EL (cell line): ENCODE results near the gene PAPOLB.

ENCODE experiments used
- DNase-seq: peaks from one replicate; pipeline ENCODE4 v3.0.0-alpha.2; 2016

The PAPOLB gene

DNA sequence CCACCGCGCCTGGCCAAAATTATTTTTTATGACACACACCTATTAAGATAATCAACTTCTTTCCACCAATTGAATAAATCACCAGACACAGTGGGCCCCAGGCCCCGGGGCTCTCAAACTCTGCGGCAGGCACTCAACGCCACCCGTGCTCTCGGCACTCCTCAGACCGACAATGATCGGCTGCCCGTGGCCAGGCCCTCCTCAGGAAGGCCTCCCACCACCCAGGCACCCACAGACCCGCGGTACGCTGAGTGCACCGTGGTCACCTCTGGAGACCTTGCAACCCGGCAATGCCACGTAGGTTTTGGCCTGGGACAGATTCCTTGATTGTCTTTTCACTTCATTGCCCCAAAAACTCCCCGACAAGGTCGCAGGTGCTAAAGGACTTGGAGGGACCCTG, 14.8 kb upstream of the PAPOLB start:
- no peak for DNase-seq

DNA sequence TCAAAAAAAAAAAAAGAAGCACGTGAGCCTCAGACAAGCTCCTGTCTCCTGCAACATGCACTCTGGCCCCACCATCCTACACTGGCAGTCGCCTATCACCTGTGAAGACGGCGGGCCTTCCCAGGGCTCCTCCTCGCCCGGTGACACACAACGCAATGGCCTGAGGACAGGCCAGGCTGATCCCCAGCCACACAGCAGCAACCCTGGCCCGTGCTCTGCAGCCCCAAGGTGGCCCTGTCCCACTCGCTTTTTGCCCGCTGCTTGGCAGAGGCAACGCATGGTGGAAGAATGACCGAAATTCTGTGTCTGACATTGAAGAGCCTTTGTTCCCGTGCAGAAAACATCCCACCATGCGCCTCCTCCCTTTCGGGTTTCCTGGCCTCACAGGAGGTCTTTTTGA, 13.6 kb upstream of the PAPOLB start:
- DNase-seq = no peak

DNA sequence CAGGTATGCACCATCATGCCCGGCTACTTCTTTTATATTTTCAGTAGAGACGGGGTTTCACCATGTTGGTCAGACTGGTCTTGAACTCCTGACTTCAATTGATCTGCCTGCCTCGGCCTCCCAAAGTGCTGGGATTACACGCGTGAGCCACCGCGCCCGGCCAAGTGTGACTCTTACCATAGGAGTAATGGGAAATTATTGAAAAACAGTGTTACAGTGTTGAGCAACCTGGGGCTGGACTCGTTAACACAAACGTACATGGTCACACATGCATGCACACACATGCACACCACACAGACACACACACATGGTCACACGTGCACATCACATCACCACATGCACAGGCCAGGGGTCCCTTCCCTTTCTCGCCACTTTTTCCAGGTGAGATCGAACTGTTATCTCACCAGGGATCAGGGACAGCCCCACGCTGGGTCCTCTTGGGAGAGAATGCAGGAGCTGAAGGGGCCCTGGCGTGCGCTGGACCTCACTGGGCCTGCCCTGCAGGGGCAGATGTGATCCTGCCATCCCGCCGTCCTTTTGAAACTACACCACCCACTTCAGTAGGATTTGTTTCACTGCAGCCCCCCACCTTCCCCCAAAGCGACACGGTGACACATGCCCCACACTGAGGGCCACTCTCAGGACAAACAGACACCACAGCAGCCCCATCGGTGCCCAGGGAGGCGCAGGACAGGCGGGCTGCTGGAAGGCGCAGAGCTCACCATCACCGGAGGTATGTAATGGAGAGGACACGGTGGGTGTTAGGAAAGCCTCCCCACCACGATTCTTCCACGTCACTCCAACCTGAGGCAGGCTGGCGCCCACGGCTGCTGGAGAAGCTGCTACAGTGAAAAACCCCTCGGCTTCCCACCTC, 11.5 kb upstream of the PAPOLB start:
- DNase-seq = no peak

DNA sequence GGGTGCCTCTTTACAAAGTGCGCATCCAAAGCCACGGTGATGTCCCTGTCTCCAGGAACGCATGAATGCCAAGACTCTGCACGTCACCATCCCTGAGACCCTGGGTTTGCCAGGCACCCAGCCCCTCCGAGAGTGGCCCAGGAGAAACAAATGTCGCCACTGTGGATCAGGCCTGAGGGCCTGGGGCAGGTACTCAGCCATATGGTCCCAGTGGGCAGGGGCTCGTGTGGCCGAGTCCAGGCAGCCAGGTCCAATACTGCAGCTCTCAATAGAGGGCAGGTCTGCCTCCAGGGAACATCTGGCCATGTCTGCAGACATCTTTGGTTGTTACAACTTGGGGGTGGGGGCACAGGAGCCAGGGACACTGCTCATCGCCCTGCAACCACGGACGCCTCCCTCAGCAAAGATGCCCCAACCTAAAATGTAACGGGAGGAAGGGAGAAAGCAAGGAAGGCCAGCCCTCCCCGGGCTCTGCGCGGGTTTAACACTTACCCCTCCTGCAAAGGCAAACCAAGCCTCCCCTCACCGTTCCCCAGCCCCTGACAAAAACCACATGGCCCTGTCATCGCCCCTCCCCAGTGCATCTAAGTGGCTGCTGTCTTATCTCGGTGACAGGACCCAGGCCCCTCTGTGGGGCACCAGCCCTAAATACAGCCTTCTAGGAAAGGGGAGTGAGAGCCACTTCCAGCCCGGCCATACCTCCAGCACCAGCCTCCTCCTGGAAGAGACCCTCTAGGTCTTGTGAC, 10.3 kb upstream of the PAPOLB start:
- no peak for DNase-seq

DNA sequence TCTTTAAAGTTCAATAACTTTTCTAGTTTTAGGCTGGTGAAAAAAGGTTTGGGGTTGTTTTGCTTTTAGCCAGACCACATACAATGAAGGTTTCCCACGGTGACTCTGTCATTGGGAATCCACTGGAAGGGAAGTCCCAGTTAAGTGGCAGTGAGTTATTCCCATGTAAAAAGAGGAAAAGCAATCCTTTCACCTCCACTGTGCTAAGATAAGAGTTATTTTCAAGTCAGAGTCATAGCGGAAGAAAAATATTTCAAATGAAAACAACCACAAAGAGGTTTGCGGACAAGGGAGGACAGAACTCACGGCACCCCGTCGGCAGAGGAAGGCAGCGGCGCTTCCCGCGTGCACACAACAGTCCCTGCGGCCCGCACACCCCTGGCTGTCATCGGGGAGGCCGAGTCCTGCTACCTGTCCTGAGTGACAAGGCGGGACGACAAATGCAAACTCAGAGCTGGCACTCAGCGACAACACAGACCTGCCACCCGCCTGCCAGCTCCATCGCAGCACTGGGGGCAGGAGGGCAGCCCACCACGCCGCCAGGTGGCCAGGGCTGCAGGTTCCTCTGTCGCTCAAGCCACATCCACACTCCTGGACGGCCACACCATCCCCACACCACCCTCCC, 9.3 kb upstream of the PAPOLB start:
- no peak for DNase-seq

DNA sequence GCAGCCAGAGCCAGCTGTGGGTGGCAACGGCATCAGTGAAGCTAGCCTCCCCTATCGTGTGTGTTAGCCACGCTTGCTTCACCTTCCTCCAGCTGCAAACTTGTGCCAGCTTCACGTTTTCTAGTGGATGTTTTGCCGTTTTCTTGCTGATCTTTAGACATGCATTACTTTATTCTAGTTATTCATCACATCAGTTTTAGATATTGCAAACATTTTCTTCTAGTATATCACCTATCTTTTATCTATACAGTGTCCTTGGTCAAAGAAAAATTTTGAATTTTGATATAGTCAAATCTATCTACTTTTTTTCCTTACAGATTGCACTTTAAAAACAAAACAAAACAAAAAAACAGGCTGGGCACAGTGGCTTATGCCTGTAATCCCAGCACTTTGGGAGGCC, 6.7 kb upstream of the PAPOLB start:
- DNase-seq = no peak

DNA sequence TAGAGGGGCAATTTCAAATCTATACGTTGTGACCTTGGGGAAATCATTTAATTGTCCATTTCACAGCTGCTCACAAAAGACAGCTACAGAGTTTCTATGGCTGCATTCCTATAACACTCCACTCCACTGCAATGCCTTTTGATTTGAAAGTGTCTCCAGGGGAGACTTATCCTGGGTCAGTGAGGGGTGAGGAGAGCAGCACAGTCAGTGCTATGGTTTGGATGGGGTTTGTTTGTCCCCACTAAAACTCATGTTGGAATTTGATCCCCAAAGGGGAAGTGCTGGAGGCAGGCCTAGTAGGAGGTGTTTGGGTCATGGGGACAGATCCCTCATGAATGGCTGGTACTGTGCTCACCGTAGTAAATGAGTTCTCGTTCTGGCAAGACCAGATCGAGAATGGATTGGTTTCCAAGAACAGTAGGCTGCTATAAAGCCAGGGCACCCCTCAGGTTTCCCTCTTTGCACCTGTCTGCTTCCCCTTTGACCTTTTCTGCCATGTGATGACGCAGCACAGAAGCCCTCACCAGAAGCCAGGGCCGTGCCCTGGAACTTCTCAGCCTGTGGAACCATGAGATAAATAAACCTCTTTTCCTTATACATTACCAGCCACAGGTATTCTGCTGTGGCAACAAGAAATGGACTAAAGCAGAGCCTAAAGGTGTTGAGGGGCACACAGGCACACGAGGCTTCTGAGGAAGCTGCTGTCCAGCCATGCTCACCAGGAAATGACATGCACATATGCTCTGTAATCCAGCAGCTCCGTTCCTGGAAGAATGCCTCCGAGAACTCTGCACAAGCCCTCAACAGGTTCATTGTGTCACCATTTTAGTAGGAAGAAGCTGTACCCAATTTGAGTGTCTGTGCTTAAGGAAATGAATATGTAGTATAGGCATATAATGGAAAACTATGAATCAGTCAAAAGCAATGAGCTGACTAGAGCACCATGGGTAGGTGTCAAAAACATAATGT, 5.0 kb upstream of the PAPOLB start:
- DNase-seq = no peak

DNA sequence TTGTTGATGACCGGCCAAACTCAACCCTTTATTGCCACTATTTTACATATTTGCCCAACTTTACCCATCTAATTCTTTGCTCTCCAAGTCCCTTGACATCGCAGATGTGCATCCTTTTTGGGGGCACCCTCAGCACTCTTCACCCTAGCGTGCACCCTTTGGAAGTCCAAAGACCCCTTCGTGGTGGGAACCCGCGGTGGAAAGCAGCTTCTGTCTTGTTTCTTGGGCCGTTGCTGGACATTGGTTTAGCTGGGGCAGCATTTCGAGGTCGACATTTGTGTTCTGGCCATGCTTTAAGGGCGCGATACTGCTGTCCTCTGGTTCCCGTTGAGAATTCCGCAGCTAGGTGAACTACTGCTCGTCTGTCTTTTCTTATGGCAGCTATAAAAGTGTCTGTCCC, 326 bp upstream of the PAPOLB start:
- no peak for DNase-seq

DNA sequence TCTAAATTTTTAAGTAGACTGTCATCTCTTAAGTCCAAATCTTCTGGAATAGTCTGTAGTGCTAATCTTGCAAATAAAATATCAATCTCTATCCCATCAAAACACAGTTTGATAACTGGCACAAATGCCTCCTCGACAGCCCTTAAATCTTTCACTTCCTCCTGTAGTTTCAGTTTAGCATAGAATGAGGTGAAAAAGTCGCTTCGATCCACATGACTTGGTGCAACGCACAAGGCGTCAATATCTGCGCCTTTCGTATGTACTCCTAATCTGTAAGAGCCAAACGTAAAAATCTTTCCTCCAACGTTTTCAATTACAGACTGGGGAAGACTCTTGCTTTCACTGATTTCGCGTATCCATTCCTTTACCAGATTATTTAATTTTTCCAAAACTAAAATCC, 603 bp downstream of the PAPOLB start:
- no peak for DNase-seq

DNA sequence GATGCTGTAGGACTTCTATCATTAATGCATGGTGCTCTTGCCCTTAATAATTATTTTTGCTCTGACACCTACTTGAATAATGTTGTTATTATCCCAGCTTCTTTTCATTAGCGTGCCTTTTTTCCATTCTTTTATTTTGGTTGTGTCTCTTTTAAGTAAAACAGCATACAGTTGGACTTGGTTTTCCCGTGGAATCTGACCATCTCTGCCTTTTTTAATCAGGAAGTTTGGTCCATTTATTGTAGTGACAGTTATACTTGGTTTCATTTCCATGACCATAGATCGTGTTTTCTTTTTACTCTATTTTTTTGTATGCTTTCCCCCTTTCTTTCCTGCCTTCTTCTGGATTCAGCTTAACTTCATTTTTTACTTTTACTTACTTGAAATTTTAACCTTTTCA, 4.6 kb downstream of the PAPOLB start:
- DNase-seq = no peak

DNA sequence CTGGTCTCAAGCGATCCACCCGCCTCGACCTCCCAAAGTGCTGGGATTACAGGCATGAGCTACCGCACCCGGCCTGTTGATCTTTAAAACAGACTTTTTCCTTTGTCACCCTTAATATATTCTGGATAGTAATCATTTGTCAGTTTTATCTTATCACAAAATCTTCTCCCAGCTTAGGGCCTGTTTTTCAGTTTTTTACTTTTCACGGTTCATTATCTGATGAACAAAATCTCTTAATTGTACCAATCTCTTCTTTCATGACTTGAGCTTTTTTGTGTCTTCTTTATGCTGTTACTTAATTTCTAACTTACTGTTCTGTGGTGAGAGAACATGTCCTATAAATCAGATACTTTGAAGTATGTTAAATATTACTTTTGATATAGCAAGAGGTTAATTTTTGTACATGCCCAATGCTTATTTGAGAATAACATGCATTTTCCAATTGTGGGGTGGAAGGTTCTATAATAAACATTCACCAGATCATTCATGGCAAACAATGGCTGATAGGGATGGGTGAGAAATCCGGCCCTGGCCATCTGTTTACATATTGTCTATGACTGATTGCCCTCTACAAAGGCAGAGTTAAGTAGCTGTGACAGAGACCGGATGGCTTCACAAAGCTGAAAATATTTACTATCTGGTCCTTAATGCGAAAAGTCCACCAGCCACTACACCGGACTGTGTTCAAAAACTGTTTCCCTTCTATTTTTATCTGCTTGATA, 5.3 kb downstream of the PAPOLB start:
- DNase-seq = no peak

DNA sequence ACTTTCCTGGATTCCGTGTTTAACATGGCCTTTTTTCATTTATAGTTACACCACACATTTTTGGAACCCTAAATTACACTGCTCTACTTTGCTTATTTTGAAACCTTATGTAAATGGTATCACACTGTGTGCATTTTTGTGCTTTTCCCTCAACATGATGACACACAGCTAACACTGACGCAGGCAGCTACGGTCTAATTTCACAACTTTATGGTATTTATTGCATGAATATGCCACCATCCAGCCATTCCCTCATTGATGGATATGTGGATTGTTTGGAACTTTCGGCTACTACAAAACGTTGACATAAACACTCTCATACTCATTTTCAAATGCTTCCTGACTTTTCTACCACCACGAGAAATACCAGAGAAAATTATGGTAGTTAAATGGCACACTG, 6.9 kb downstream of the PAPOLB start:
- no peak for DNase-seq

DNA sequence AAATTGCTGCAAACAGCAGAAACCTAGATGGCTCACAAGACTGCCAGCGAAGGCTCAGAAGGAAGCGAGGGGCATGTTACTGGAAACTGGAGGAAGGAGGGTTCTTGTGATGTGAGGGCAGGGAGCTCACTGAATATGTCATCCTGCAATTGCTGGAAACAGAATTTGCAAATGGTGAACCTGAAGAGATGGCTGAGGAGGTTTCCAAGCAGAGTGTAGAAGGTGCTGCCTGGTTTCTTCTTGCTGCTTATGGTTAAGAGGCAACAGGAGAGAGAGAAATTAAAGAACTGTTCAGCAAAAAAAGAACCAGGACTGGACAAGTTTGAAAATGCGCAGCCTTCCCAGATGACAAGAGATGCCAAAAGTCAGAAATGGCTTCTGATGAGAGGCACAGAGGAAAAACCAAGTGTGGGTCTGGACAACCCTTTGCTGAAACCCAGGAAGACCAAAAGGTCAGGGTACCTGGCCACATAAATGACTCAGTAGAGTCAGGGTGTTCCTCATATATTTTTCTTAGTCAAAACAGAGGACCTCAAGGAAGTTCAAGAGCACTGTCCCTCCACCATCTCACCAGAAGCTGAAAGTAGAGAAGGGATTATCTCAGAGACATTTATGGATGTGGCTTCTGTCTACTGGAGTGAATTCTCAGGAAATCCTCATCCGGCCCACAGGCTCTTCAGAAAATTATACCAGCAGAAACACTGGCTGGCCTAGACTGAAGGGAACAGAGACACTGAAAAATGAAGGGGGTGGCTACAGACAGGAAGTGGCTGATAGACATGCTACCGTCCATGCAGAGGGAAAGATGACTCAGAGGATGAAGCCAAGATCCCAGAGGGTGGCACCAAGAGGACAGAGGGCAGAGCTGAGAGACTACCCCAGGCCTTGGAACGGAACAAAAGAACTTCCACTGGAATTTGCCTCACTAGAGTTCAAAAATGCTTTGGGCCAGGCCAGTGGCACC, 10.1 kb downstream of the PAPOLB start:
- peak; percentile 60 for DNase-seq

DNA sequence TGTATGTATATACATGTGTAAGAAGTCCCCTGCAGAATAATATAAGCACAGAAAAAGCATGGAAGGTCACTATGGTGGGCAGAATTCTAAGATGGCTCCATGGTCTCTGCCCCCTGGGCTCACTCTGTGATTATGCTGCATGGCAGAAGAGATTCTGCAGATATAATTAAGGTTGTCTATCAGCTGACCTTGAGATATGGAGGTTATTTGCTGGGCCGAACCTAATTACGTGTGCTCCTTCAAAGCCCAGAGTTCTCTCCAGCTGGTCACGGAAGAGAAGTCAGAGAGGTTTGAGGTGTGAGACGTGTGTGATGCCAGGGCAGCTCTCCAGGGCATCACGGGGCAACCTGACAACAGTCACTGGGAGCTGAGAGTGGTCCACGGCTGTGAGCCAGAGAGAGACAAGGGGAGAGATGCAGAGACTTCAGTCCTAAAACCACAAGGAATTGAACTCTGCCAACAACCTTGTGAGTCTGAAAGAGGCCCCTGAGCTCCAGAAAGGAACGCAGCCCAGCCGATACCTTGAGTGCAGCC, 11.5 kb downstream of the PAPOLB start:
- no peak for DNase-seq

DNA sequence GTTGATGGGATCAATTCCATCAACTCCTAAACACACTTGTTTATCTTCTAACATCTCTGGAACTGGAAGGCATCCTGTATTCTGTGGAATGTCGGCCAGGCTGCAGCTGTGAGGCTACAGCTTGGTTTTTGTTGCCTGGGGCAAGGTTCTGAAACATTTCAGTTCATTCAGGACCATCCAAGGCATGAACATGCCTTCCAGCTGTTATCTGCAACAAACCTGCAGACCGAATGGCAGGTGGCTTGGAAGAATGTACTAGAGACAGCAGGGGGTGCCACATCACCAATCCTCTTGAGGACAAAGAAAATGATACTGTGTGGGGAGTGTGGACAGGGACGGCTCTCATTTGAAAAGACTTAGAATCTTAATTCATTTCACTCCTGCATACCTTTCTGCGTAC, 12.4 kb downstream of the PAPOLB start:
- peak; percentile 33 for DNase-seq

DNA sequence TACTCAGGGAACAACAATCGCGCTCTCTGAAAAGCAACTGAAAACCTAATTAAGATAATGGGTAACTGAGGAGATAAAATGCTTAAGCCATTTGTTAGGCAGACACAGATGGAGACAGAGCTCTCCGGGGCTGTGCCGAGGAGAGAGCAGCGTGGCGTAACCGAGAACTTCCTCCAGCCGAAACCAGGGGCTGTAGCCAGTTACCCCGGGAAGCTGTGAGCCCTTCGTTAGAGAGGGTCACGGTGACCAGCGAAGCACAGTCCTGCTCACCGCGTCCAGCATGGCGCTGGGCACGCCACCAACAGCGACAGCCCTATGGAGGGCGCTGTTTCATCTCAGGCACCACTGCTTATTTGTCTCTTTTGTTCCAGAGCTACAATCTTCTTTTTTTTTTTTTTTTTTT, 16.1 kb downstream of the PAPOLB start:
- DNase-seq = no peak

DNA sequence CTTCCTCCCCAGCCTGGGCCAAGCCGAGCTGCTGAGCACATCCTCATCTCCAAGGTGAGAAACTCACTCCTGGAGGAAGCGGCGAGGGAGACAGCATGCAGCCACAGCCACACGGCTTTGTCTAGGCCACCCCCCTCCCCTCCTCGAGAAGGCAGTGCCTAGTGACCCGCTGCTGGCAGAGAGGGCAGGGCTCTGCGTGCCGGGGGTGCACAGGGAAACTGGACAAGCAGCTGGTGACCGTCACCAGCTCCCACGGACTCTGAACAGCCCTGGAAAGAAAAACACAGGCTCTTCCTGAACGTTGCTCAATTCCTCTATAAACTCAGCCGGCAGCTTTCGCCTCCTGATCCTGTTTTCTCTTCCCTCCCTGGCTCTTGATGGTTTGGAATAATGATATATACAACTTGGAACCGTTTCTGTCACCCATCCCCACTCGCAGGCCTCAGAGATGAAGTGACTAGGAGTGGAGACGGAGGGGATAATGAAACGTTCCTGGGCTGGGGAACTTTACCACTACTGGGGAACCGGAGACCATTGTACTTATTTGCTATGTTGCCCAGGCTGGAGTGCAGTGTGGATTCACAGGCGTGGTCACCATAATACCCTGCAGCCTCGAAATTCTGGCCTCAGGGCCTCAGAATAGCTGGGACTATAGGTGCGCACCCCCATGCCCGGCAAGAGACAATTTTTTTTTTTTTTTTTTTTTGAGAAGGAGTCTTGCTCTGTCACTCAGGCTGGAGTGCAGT, 19.3 kb downstream of the PAPOLB start:
- no peak for DNase-seq

DNA sequence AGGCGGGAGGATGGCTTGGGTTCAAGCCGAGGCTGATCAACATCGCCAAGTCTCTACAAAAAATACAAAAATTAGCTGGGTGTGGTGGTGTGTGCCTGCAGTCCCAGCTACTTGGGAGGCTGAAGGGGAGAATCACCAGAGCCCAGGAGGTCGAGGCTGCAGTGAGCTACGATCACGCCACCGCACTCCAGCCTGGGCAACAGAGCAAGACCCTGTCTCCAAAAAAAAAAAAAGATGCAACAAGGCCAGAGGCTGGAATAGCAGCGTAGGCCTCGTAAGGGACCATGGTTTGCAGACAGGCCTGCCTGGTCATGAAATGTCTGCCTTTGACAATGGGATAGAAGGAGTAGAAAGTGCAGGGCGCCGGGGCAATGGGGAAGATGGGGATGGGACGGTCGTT, 20.0 kb downstream of the PAPOLB start:
- DNase-seq = no peak

DNA sequence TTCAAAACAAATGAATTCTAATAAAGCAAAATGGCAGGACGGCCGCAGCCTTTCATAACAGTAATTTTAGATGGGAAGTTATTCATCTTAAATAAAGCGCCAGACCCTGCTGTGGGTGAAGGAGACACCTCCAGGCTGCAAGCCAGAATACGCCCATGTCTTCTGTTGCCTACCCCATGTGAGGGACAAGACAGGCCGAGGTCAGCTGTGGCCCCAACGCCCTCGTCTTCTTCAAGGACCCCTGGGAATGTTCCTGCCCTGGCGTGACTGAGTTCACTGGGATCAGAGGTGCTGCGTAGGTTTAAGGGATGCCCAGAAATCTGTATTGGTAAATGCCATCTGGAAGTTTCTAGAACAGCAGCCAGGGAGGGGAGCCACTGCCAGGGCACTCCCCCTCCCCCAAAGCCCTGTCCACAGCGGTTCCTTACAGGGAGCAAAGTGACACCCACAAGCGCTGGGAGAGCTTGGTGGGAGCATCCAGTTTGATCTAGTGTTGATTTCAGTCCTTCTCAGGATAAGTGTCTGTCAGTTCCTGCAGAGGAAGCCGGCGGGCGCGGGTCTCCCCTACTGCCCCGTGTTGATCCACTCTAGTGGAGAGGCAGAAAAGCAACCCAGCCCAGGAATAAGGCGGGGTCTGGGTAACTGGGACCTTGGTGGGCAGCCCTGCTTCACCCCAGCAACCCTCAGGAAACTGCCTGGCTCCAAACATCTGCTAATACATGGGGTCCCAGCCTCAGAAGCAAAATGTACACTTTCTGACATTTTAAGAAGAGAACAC, 20.6 kb downstream of the PAPOLB start:
- no peak for DNase-seq
